ENCODE measurements around the gene CSNK1G3. TPM values are rescaled to one million over a fixed set of nuclear protein-coding genes. Genes with fewer than 3 reads are reported as not detected.

CSNK1G3 gene
- total RNA-seq, 1 experiment from 2014 or later = 110 TPM

- intact Hi-C loops (cut with micrococcal nuclease) = no loop called here
- no peak overlapping the region for H3K27ac Mint-ChIP-seq (ENCODE audit: low read depth, unreplicated experiment)
- CTCF ChIA-PET = interaction anchor here (0.6 to 2.1 kb wide), 6 partner anchors 12 to 170 kb away, joined by 3 to 12 read pairs (median 4); partner anchors contain the start of gene CEP120
Measured at GRCh38 chr5:123540534-123540933, 28.6 kb downstream of the CSNK1G3 start.

GRCh38 chr5:123543438-123543837 is 31.5 kb downstream of the CSNK1G3 start:
- POLR2A ChIA-PET = interaction anchor here (0.6 to 8.7 kb wide), 10 partner anchors 10 to 1942 kb away, joined by 3 to 72 read pairs (median 5); partner anchors contain the start of genes CEP120 and CSNK1G3
- TF ChIP-seq CTCF (IDR thresholded peaks at IDR 0.05; ENCODE audit: unreplicated experiment) = no peak
- peak; percentile 31 for DNase-seq (ENCODE audit: unreplicated experiment)

More at GRCh38 chr5:123540534-123540933, 28.6 kb downstream of the CSNK1G3 start:
- Mint-ChIP-seq H3K27me3 (ENCODE audit: insufficient read depth, unreplicated experiment) (no peaks in the 10 kb centered on the region), H3K4me1 (ENCODE audit: insufficient read depth, unreplicated experiment) (peaks cover 46% of the 10 kb centered on the region), H3K4me3 (ENCODE audit: unreplicated experiment) (no peak overlapping the region), H3K36me3 (ENCODE audit: insufficient read depth, unreplicated experiment) (peaks cover 3% of the 10 kb centered on the region), H3K9me3 (ENCODE audit: unreplicated experiment) (no peaks in the 10 kb centered on the region)
- TF ChIP-seq CTCF (IDR thresholded peaks at IDR 0.05; ENCODE audit: unreplicated experiment) = no peak
- no TSS peak for BruUV-seq (replicated peaks)
- DNase-seq (ENCODE audit: unreplicated experiment) = no peak
- POLR2A ChIA-PET = interaction anchor here (0.6 to 8.7 kb wide), 10 partner anchors 9 to 121 kb away, joined by 3 to 72 read pairs (median 4); partner anchors contain the start of genes CEP120 and CSNK1G3

GRCh38 chr5:123545506-123545905 is 33.5 kb downstream of the CSNK1G3 start:
- Mint-ChIP-seq H3K27me3 (ENCODE audit: insufficient read depth, unreplicated experiment) (no peaks in the 10 kb centered on the region), H3K9me3 (ENCODE audit: unreplicated experiment) (no peaks in the 10 kb centered on the region), H3K4me3 (ENCODE audit: unreplicated experiment) (no peak overlapping the region), H3K27ac (ENCODE audit: low read depth, unreplicated experiment) (no peak overlapping the region), H3K4me1 (ENCODE audit: insufficient read depth, unreplicated experiment) (peaks cover 24% of the 10 kb centered on the region), H3K36me3 (ENCODE audit: insufficient read depth, unreplicated experiment) (peaks cover 9% of the 10 kb centered on the region)
- TF ChIP-seq CTCF (IDR thresholded peaks at IDR 0.05; ENCODE audit: unreplicated experiment) = peak; percentile 64
- peak; percentile 77 for DNase-seq (ENCODE audit: unreplicated experiment)
- ChIA-PET CTCF (interaction anchor here (0.6 to 1.7 kb wide), 11 partner anchors 8 to 172 kb away, joined by 3 to 6 read pairs (median 4); no protein-coding TSS in a partner anchor), POLR2A (interaction anchor here (1.0 to 8.7 kb wide), 3 partner anchors 15 to 123 kb away, joined by 3 to 72 read pairs (median 40); partner anchors contain the start of genes CEP120 and CSNK1G3)
- no TSS peak for BruUV-seq (replicated peaks)
- intact Hi-C loops (cut with micrococcal nuclease) = loop anchor here (1.0 to 2.0 kb wide), 2 partner anchors 33 to 123 kb away; partner anchors contain the start of gene CSNK1G3

More at GRCh38 chr5:123543438-123543837, 31.5 kb downstream of the CSNK1G3 start:
- H3K4me1 Mint-ChIP-seq (ENCODE audit: insufficient read depth, unreplicated experiment) = peaks cover 39% of the 10 kb centered on the region
- peaks cover 9% of the 10 kb centered on the region for H3K36me3 Mint-ChIP-seq (ENCODE audit: insufficient read depth, unreplicated experiment)
- H3K27ac Mint-ChIP-seq (ENCODE audit: low read depth, unreplicated experiment) = no peak overlapping the region
- no peak overlapping the region for H3K4me3 Mint-ChIP-seq (ENCODE audit: unreplicated experiment)
- intact Hi-C loops (cut with micrococcal nuclease) = no loop called here
- H3K9me3 Mint-ChIP-seq (ENCODE audit: unreplicated experiment) = no peaks in the 10 kb centered on the region
- H3K27me3 Mint-ChIP-seq (ENCODE audit: insufficient read depth, unreplicated experiment) = no peaks in the 10 kb centered on the region
- CTCF ChIA-PET = interaction anchor here (0.6 to 1.9 kb wide), 9 partner anchors 13 to 125 kb away, joined by 3 to 7 read pairs (median 3); partner anchors contain the start of gene CEP120
- BruUV-seq (replicated peaks) = no TSS peak

- Mint-ChIP-seq H3K4me1 (ENCODE audit: insufficient read depth, unreplicated experiment) (peaks cover 24% of the 10 kb centered on the region), H3K27me3 (ENCODE audit: insufficient read depth, unreplicated experiment) (no peaks in the 10 kb centered on the region), H3K4me3 (ENCODE audit: unreplicated experiment) (no peak overlapping the region), H3K36me3 (ENCODE audit: insufficient read depth, unreplicated experiment) (peaks cover 9% of the 10 kb centered on the region), H3K9me3 (ENCODE audit: unreplicated experiment) (no peaks in the 10 kb centered on the region), H3K27ac (ENCODE audit: low read depth, unreplicated experiment) (no peak overlapping the region)
- no peak for DNase-seq (ENCODE audit: unreplicated experiment)
- ChIA-PET POLR2A (interaction anchor here (0.7 to 8.7 kb wide), 2 partner anchors 33 to 124 kb away, joined by 3 to 72 read pairs; partner anchors contain the start of gene CEP120), CTCF (interaction anchor here (0.6 to 1.1 kb wide), 8 partner anchors 47 to 1565 kb away, joined by 3 to 8 read pairs (median 3); partner anchors contain the start of gene CEP120)
- intact Hi-C loops (cut with micrococcal nuclease) = no loop called here
- no peak for TF ChIP-seq CTCF (IDR thresholded peaks at IDR 0.05; ENCODE audit: unreplicated experiment)
- no TSS peak for BruUV-seq (replicated peaks)
Measured at GRCh38 chr5:123546657-123547056, 34.7 kb downstream of the CSNK1G3 start.

Measured in MCF 10A (cell line).